ENCODE results near the gene SLC23A1. TPM values are rescaled to one million over a fixed set of nuclear protein-coding genes. Genes with fewer than 3 reads are reported as not detected.

The SLC23A1 gene
- total and polyA plus RNA-seq, 2 of the 13 experiments (the other 11 are each of a cell fraction or from before 2014, with no cell fraction given) = 6.0 to 6.6 TPM

DNA sequence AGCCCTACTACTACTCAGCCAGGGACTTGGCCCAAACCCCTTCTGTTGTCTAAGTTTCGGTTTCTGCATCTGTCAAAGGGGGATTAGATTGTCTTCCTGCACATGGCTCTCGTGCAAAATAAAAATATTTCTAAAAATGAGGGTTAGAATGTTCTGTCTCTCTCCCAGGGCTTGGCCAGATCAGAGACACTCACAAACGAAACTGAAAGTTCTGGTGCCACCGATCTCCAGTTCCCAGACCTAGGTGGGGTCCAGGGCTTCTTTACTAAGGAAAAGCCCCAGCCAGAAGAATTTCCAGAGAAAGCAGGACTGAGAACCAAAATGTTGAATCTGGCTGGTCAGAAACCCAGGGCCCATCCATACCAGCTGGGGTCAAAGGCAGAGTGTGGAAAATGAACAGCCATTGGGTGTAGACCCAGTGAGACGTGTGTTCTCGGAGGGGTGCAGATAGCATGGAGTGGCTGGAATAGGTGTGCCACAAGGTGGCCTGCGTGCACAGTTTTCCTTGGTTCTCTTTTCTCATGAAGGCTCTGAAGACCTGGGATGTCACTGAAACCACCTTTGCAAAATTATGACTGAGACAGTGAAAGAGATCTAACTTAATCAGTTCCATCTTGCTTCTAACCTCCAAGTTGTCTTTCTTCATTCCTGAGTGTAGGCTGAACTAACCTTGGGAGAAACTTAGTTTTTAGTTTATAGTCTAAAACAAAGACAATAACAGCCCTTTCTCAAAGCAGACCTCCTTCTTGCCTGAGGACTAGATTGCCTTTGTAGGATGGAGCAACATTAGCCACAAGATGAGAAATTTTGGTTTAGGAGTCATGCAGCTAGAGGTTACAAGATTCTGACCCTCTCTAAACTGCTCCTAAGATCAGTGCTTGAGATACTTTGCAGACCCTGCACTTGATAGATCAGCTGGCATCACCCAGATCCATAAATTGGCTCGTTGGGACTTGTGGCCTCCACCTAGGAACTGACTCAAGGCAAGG, 2.3 kb upstream of the SLC23A1 start (continued):
- TF ChIP-seq ZNF704 (CRISPR knock-in tag; IDR thresholded peaks at IDR 0.05; ENCODE audit: borderline replicate concordance) = no peak
- TF ChIP-seq ZNF263 (CRISPR knock-in tag; IDR thresholded peaks at IDR 0.05) = no peak
- no peak; the same call in 1 of the 2 replicates for TF ChIP-seq ZMYM4 (CRISPR knock-in tag; IDR thresholded peaks at IDR 0.05)
- no peak for TF ChIP-seq ZNF30 (CRISPR knock-in tag; IDR thresholded peaks at IDR 0.05)
- no peak for TF ChIP-seq SETDB1 (CRISPR knock-in tag; IDR thresholded peaks at IDR 0.05; ENCODE audit: borderline replicate concordance)
- peak; percentile 77 for TF ChIP-seq DRAP1 (CRISPR knock-in tag; IDR thresholded peaks at IDR 0.05)
- TF ChIP-seq, protein P1, sequence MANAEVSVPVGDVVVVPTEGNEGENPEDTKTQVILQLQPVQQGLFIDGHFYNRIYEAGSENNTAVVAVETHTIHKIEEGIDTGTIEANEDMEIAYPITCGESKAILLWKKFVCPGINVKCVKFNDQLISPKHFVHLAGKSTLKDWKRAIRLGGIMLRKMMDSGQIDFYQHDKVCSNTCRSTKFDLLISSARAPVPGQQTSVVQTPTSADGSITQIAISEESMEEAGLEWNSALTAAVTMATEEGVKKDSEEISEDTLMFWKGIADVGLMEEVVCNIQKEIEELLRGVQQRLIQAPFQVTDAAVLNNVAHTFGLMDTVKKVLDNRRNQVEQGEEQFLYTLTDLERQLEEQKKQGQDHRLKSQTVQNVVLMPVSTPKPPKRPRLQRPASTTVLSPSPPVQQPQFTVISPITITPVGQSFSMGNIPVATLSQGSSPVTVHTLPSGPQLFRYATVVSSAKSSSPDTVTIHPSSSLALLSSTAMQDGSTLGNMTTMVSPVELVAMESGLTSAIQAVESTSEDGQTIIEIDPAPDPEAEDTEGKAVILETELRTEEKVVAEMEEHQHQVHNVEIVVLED (CRISPR knock-in tag; IDR thresholded peaks at IDR 0.05; ENCODE audit: borderline replicate concordance) = no peak
- TF ChIP-seq ELF3 (CRISPR knock-in tag; IDR thresholded peaks at IDR 0.05) = peak; percentile 35; the same call in 1 of the 2 replicates
- TF ChIP-seq, protein P2, sequence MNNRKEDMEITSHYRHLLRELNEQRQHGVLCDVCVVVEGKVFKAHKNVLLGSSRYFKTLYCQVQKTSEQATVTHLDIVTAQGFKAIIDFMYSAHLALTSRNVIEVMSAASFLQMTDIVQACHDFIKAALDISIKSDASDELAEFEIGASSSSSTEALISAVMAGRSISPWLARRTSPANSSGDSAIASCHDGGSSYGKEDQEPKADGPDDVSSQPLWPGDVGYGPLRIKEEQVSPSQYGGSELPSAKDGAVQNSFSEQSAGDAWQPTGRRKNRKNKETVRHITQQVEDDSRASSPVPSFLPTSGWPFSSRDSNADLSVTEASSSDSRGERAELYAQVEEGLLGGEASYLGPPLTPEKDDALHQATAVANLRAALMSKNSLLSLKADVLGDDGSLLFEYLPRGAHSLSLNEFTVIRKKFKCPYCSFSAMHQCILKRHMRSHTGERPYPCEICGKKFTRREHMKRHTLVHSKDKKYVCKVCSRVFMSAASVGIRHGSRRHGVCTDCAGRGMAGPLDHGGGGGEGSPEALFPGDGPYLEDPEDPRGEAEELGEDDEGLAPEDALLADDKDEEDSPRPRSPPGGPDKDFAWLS (CRISPR knock-in tag; IDR thresholded peaks at IDR 0.05; ENCODE audit: borderline replicate concordance) = no peak
- TF ChIP-seq MAFG (CRISPR knock-in tag; IDR thresholded peaks at IDR 0.05) = no peak
- no peak for TF ChIP-seq BRD4 (CRISPR knock-in tag; IDR thresholded peaks at IDR 0.05)
- no peak for TF ChIP-seq AHDC1 (CRISPR knock-in tag; IDR thresholded peaks at IDR 0.05; ENCODE audit: borderline replicate concordance)
- no peak for TF ChIP-seq ZNF691 (CRISPR knock-in tag; IDR thresholded peaks at IDR 0.05; ENCODE audit: borderline replicate concordance, low read depth)
- TF ChIP-seq ZNF180 (CRISPR knock-in tag; IDR thresholded peaks at IDR 0.05; ENCODE audit: borderline replicate concordance, low read depth) = no peak
- TF ChIP-seq HOXA5 (CRISPR knock-in tag; IDR thresholded peaks at IDR 0.05) = no peak

Measured in HepG2 (cell line).